Activated T-cell treated with anti-CD3 and anti-CD28 coated beads for 24 hours (primary cell): ENCODE data around the gene RAB3IL1.
"Not testable (repeated sequence)": the region's sequence is repeated elsewhere in the genome, so short reads cannot be mapped to it uniquely, and the experiment has no call there.

Experiments
- DNase-seq: peaks from one replicate; pipeline ENCODE4 v3.0.0-alpha.2; 2020; ENCODE audit warnings: low read depth

RAB3IL1 gene

DNA sequence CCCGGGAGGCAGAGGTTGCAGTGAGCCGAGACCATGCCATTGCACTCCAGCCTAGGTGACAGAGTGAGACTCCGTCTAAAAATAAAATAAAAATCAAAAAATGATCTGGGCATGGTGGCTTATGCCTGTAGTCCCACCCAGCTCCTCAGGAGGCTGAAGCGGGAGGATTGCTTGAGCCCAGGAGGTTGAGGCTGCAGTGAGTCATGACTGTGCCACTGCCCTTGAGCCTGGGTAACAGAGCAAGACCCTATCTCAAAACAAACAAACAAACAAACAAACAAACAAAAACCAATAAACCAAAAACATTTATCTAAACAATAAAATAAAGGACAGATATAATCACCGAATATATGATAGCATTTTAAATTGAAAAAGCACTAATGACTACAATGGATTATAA, 36.3 kb upstream of the RAB3IL1 start:
- DNase-seq: not testable (repeated sequence)

GRCh38 chr11:61952882-61953281, 35.5 kb upstream of the RAB3IL1 start:
- DNase-seq: no peak

GRCh38 chr11:61951484-61952135, 34.2 kb upstream of the RAB3IL1 start:
- DNase-seq: no peak

DNA sequence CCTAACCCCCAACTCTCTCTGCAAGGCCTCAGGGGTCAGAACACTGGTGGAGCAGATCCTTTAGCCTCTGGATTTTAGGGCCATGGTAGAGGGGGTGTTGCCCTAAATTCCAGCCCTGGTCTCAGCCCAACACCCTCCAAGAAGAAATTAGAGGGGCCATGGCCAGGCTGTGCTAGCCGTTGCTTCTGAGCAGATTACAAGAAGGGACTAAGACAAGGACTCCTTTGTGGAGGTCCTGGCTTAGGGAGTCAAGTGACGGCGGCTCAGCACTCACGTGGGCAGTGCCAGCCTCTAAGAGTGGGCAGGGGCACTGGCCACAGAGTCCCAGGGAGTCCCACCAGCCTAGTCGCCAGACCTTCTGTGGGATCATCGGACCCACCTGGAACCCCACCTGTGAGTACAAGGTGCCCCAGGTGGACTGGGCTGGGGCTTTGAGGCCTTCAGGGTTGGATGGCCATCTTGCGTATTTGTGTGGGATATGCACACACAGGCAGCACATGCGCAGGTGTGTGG, 32.7 kb upstream of the RAB3IL1 start, which contains the start of gene BEST1:
BEST1 (plus strand) TSS at position 317 of the 513 bp plus-strand sequence. CDS start 1,456 bp downstream, outside the sequence.
- DNase-seq: no peak

DNA sequence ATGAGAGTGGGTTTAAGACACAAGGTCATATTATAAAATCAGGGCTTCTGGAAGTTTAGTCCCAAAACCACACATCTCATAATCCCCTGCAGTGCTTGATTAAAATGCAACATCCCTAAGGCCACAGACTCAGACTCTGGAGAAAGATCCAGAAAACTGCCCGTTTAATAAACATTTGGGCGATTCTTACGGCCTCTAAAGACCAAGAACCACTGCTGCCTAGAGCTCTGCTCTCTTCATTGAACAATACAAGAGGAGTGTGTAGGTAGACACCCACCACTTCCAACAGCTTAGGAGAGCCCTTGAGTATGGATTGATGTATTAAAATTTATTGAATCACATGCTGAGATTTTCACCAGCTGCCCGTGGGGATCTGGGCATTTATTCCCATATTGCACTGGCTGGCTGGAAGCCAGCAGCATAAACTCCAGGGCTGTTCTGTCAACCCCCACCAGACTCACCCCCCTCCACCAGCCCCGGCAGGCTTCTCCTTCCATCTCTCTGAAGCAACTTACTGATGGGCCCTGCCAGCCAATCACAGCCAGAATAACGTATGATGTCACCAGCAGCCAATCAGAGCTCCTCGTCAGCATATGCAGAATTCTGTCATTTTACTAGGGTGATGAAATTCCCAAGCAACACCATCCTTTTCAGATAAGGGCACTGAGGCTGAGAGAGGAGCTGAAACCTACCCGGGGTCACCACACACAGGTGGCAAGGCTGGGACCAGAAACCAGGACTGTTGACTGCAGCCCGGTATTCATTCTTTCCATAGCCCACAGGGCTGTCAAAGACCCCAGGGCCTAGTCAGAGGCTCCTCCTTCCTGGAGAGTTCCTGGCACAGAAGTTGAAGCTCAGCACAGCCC, 32.0 kb upstream of the RAB3IL1 start:
- DNase-seq: no peak

DNA sequence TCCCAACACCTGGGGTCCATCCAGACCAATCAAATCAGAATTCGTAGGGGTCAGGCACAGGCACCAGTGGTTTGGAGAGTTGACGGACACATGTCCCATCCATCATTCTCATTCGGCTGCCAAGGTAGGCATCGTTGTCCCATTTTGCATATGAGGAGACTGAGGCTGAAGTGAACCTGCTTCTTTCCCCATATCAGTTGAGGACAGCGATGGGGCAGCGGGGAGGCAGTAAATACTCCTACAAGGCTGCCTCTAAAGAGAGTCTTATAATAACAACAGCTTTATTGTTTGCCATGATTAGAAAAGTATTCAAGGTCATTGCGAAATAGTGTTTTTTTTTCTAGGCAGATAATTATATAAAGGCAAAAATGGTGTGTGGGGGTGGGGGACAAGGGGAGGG, 31.1 kb upstream of the RAB3IL1 start:
- no peak for DNase-seq

DNA sequence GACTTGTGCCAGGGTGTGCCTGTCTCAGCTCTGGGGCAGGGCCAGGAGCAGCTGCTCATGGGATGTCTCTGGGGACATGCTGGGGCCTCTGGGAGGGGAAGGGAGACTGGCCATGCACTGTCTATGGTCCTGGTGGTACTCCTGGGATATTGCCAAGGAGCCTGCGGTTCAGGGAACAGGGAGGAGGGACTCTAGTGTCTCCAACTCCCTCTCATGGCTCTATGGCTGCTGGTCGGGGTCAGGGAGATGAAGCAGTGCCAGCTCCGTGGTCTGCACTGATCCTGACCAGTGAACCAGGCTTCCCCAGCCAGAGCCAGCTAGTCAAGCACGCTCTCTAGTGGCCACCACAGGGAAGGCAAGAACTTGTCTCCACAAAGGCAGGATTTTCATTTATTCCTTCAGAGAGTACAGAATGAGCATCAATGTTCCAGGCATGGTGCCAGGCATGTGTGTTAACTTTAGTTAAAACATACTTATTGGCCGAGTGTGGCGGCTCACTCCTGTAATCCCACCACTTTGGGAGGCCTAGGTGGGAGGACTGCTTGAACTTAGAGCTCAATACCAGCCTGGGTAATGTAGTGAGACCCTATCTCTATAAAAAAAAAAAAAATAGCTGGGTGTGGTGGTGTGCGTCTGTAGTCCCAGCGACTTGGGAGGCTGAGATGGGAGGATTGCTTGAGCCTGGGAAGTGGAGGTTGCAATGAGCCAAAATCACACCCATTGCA, 30.3 kb upstream of the RAB3IL1 start:
- DNase-seq: peak; percentile 48

- DNase-seq: no peak
These were observed 29.5 kb upstream of the RAB3IL1 start for GRCh38 chr11:61946894-61947293.

DNA sequence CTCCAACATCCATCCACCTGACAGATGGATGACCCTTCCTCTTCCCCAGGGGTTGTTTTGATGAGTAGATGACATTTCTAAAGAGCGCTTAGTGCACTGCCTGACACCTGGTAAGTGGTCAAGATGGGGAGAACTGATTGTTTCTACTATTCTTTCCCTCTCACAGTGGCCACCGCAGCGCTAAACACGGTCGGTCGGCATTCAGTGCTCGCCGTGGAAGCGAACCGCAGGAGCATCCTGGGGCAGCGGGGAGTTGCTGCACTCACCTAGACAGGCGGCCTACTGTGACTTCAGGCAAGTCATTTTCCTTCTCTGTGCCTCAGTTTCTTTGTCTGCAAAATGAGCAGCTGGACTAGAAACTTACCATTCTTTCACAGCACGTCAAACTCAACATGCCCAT, 27.8 kb upstream of the RAB3IL1 start:
- no peak for DNase-seq

GRCh38 chr11:61940466-61940865, 23.1 kb upstream of the RAB3IL1 start:
- DNase-seq: no peak

DNA sequence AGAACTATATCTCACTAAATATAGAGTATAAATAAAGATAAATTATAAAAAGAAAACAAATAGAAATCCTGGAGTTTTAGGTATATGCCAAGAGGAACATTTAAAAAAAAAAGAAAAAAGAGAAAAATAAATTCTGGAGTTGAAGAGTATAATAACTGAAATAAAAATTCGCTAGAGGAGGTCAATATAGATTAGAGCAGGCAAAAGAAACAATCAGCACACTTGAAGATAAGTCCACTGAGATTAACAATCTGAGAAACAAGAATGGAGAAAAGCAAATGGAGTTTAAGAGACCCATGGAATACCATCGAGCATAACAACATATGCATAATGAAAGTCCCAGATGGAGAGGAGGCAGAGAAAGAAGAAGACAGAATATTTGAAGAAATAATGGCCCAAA, 18.5 kb upstream of the RAB3IL1 start:
- no peak for DNase-seq

GRCh38 chr11:61930933-61931332, 13.6 kb upstream of the RAB3IL1 start:
- DNase-seq: no peak

- no peak for DNase-seq
These were observed 11.2 kb upstream of the RAB3IL1 start for GRCh38 chr11:61928606-61929005.

DNA sequence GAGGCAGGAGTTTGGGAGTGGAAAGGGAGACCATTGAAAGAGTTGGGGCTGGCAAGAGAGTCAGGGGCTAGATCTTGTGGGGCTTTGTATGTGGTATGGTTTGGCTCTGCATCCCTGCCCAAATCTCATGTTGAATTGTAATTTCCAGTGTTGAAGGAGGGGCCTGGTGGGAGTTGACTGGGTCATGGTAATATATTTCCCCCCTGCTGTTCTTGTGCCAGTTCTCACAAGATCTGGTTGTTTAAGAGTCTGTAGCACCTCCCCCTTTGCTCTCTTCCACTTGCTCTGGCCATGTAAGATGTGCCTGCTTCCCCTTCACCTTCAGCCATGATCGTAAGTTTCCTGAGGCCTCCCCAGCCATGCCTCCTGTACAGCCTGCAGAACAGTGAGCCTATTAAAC, 10.1 kb upstream of the RAB3IL1 start:
- DNase-seq: no peak

- DNase-seq: no peak
These were observed 8.9 kb upstream of the RAB3IL1 start for GRCh38 chr11:61926235-61926634.

DNA sequence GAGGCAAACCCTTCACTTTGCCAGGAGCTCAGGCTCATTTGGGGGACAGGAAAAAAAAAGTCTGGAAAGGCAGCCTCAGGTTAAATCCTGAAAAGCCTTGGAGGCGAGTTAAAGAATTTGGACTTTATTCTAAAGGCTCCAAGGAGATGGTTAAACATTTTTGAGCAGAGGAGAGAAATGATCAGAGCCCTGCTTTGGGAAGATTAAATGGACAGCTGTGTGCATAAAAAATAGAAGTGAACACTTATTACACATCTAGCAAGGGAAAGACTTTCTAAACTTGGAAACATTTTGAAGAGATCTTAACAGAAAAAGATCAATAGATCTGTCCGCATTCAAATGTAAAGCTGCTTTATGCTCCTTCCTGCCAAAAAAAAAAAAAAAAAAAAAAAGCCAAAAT, 8.4 kb upstream of the RAB3IL1 start:
- DNase-seq: no peak

DNA sequence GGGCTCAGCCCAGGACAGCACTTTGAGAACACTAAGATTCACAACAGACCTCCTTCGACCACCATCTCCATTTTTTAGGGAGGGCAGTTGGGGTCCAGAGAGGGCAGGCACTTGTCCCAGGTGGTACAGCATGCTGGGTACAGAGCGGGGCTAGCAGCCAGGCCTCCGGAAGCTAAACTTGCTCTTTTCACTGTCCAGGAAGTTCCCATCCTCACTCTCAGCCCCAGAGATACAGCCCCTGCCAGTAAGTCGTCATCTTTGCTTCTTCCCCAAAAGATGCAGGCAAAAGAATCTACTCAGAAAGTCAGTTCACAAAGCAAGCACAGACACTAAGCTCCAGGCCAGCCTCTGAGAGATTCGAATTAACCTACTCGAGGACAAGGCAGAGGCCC, 6.7 kb upstream of the RAB3IL1 start:
- DNase-seq: no peak

DNA sequence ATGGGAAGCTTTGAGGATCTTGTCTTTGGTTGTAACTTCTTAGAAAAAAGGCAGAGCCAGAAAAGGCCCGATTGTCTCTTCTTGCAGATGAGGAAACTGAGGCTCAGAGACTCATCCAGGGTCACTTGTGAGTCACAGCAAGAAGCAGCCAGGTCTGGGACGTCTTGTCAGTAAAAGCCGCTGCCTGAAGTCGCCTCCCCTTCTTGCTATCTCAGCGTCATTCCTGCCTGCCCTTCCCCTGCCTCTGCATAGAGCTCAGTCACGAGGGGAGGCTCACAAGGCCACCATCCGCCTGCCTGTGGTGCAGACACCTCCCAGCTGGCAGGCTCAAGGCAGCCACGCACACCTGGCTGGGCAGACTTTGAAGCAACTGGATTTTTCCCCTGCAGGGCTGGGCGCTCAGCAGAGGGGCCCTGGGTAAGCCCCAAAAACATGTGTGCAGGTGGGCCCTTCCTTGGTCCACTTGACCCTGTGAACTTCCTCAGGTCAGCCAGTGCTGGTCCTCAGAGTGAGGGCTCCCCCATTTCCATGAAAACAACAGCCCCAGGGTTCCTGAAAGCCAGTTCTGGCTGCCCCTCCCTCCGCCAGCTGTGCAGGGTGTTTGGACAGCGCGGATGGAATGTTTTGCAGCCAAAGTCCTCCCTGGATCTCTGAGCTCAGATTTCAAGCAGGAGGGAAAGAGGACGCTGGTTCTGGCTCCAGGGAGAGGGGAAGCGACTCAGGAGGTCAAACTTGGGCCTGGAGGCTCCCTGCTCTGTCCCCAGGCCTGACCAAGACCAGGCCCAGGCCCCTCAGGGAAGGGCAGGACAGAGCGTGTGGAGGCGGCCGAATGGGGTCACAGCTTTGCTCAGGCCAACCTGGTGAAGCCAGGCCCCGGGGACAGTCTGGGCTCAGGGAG, 6.0 kb upstream of the RAB3IL1 start:
- no peak for DNase-seq

DNA sequence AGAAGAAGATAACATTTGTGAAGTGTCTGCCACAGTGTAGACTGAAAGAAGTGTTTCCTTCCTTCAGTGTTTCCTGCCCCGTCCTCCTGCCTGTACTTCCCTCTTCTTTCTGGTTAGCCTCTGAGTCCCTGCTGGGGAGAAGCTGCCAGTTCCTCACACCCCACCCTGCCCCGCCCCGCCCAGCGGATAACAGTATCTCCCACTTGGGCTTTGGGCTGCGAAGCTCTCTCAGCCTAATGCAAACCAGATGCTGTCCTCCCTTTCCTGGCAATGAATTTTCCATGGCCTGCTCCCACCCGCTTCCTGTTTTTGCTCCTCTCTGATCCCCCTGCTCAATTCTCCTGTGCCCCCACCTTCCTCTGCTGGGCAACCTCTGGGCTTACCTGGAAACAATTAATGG, 5.2 kb upstream of the RAB3IL1 start:
- no peak for DNase-seq

DNA sequence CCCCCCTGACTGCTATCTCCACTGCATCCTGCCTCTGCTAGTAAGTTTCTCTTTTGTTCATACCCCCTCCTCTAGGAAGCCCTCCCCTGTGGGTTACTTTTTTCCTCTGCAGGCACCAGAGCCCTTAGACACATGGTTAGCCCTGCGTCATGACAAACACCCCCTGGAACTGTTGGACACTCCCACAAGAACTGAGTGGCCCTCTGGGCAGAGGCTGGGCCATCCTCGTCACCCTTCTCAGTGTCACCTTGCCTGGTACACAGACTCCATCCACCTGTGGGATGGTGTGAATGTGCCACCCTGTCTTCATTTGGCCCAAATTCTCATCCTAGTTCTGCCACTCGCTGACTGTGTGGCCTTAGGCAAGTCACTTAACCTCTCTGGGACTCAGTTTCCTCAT, 4.1 kb upstream of the RAB3IL1 start:
- no peak for DNase-seq
